GM23338 (cell line): ENCODE measurements around the gene NCR3LG1. TPM values are rescaled to one million over a fixed set of nuclear protein-coding genes. Genes with fewer than 3 reads are reported as not detected.

Source experiments
- ATAC-seq: fragments of 200-7000 bp; cut with Tn5 transposase; 3 replicates; pipeline ENCODE4 v1.9.1; 2020
- DNase-seq: peaks from one replicate; pipeline ENCODE4 v3.0.0-alpha.2; 2015; ENCODE audit warnings: low spot score
- H2AFZ ChIP-seq: fragments of 200-600 bp; sonication (generic); 2 replicates; pipeline ENCODE4 v1.8.0; 2016; ENCODE audit warnings: antibody characterized with exemption, mild to moderate bottlenecking, moderate library complexity
- H3F3A ChIP-seq: fragments of 200-600 bp; sonication (generic); replicated peaks from 2 replicates; pipeline ENCODE4 v1.8.0; 2017; ENCODE audit warnings: antibody characterized with exemption, mixed run types, low read depth
- H3K27ac ChIP-seq: fragments of 200-600 bp; sonication (generic); 2 replicates; pipeline ENCODE4 v1.6.1; 2016; ENCODE audit warnings: low read depth
- H3K27me3 ChIP-seq: fragments of 200-600 bp; sonication (generic); 2 replicates; pipeline ENCODE4 v1.8.0; 2016; ENCODE audit warnings: mild to moderate bottlenecking, mixed run types, moderate library complexity; ENCODE audit not compliant: insufficient read depth
- H3K36me3 ChIP-seq: fragments of 200-600 bp; sonication (generic); 2 replicates; pipeline ENCODE4 v1.8.0; 2016; ENCODE audit warnings: mild to moderate bottlenecking; ENCODE audit not compliant: insufficient read depth
- H3K4me1 ChIP-seq: fragments of 200-600 bp; sonication (generic); 2 replicates; pipeline ENCODE4 v1.8.0; 2016; ENCODE audit warnings: mild to moderate bottlenecking, moderate library complexity; ENCODE audit not compliant: insufficient read depth
- H3K4me2 ChIP-seq: fragments of 200-600 bp; sonication (generic); 2 replicates; pipeline ENCODE4 v1.7.1; 2017; ENCODE audit warnings: mixed run types
- H3K4me3 ChIP-seq: fragments of 200-600 bp; sonication (generic); 2 replicates; pipeline ENCODE4 v1.6.1; 2016; ENCODE audit warnings: mixed run types
- H3K79me2 ChIP-seq: fragments of 200-600 bp; sonication (generic); replicated peaks from 2 replicates; pipeline ENCODE4 v1.8.0; 2017; ENCODE audit warnings: mild to moderate bottlenecking; ENCODE audit not compliant: insufficient read depth
- H3K9me2 ChIP-seq: fragments of 200-600 bp; sonication (generic); 2 replicates; pipeline ENCODE4 v1.8.0; 2017; ENCODE audit not compliant: insufficient read depth
- H4K20me1 ChIP-seq: fragments of 200-600 bp; sonication (generic); replicated peaks from 2 replicates; pipeline ENCODE4 v1.8.0; 2017; ENCODE audit warnings: mild to moderate bottlenecking; ENCODE audit not compliant: insufficient read depth
- H3K27ac Mint-ChIP-seq: 2 replicates; pipeline ENCODE4 v1.8.0; 2020; ENCODE audit warnings: inconsistent platforms, mild to moderate bottlenecking, moderate library complexity, mixed read lengths
- H3K27me3 Mint-ChIP-seq: 3 replicates; pipeline ENCODE4 v1.8.0; 2022; ENCODE audit warnings: low read depth, mild to moderate bottlenecking, moderate library complexity, mixed read lengths, inconsistent platforms; ENCODE audit not compliant: insufficient read depth, poor library complexity
- H3K36me3 Mint-ChIP-seq: 3 replicates; pipeline ENCODE4 v1.8.0; 2021; ENCODE audit warnings: low read depth, mild to moderate bottlenecking, inconsistent platforms, moderate library complexity, mixed read lengths
- H3K4me1 Mint-ChIP-seq: 3 replicates; pipeline ENCODE4 v1.8.0; 2020; ENCODE audit warnings: mild to moderate bottlenecking, inconsistent platforms, mixed read lengths
- H3K4me3 Mint-ChIP-seq: 3 replicates; pipeline ENCODE4 v1.8.0; 2021; ENCODE audit warnings: moderate library complexity, mild to moderate bottlenecking, inconsistent platforms, mixed read lengths
- H3K9me3 Mint-ChIP-seq: 3 replicates; pipeline ENCODE4 v1.8.0; 2020; ENCODE audit warnings: moderate library complexity, mild to moderate bottlenecking, inconsistent platforms, mixed read lengths
- CREB1 ChIP-seq: fragments of 250-450 bp; sonication (Bioruptor Pico); IDR thresholded peaks from 2 replicates; pipeline ENCODE4 v1.5.0; 2020; ENCODE audit warnings: low read depth, mild to moderate bottlenecking, moderate library complexity
- EZH2 ChIP-seq: fragments of 200-600 bp; sonication (generic); IDR thresholded peaks from one replicate; pipeline ENCODE4 v1.8.0; 2017; ENCODE audit warnings: antibody characterized with exemption, mild to moderate bottlenecking, low read depth; ENCODE audit not compliant: unreplicated experiment
- EZH2phosphoT487 ChIP-seq: fragments of 200-600 bp; sonication (generic); IDR thresholded peaks from one replicate; pipeline ENCODE4 v1.8.1; 2018; ENCODE audit warnings: antibody characterized with exemption; ENCODE audit not compliant: unreplicated experiment
- JUNB ChIP-seq: IDR thresholded peaks from one replicate; pipeline ENCODE4 v1.6.1; 2016; ENCODE audit warnings: antibody characterized with exemption; ENCODE audit not compliant: unreplicated experiment
- NANOG ChIP-seq: IDR thresholded peaks from 2 replicates; pipeline ENCODE4 v1.6.1; 2016; ENCODE audit warnings: antibody characterized with exemption, borderline replicate concordance
- POLR2AphosphoS5 ChIP-seq: IDR thresholded peaks from 2 replicates; pipeline ENCODE4 v1.6.1; 2016; ENCODE audit warnings: antibody characterized with exemption, low read depth
- STAT1 ChIP-seq: IDR thresholded peaks from one replicate; pipeline ENCODE4 v1.6.1; 2016; ENCODE audit warnings: antibody characterized with exemption; ENCODE audit not compliant: unreplicated experiment
- ZNF114 ChIP-seq: fragments of 250-450 bp; sonication (Bioruptor Pico); IDR thresholded peaks from 2 replicates; pipeline ENCODE4 v1.5.0; 2020; ENCODE audit warnings: mild to moderate bottlenecking, moderate library complexity
- ZNF331 ChIP-seq: fragments of 250-450 bp; sonication (Bioruptor Pico); IDR thresholded peaks from 2 replicates; pipeline ENCODE4 v1.5.0; 2020; ENCODE audit warnings: low read depth, mild to moderate bottlenecking, moderate library complexity
- polyA plus RNA-seq: library from polyadenylated mRNA; unstranded; fragments of >200 nt; fragmentation: Nextera tagmentation; extraction: Ambion mirVana; gene quantifications from 2 replicates; pipeline ENCODE4 v1.2.1, GENCODE V29; 2016
- total RNA-seq: library from RNA; depleted of rRNA; stranded (reverse); fragments of >200 nt; shearing (Covaris generic); gene quantifications from 2 replicates; pipeline ENCODE4 v1.2.3, GENCODE V29; 2014
- TF ChIP-seq, protein P1 (sequence below), 2 experiments: fragments of 200-600 bp in 1 of 2; sonication (generic) in 1 of 2; conservative IDR thresholded peaks; 2 replicates each; pipeline versions ENCODE4 v1.5.1 to v1.6.1; 2016 to 2017; ENCODE audit warnings: antibody characterized with exemption in 2 of 2, low read depth in 2 of 2, mild to moderate bottlenecking in 2 of 2, moderate library complexity in 1 of 2
- TF ChIP-seq, protein P2 (sequence below): IDR thresholded peaks from 2 replicates; pipeline ENCODE4 v1.6.1; 2016; ENCODE audit warnings: antibody characterized with exemption
- TF ChIP-seq, protein P3 (sequence below): IDR thresholded peaks from one replicate; pipeline ENCODE4 v1.6.1; 2018; ENCODE audit warnings: antibody characterized with exemption; ENCODE audit not compliant: unreplicated experiment
- TF ChIP-seq, protein P4 (sequence below): fragments of 250-450 bp; sonication (Bioruptor Pico); IDR thresholded peaks from 2 replicates; pipeline ENCODE4 v1.5.0; 2020; ENCODE audit warnings: mild to moderate bottlenecking, moderate library complexity

The NCR3LG1 gene
- total and polyA plus RNA-seq, 2 experiments from 2014 or later = 0.15 to 1.9 TPM

DNA sequence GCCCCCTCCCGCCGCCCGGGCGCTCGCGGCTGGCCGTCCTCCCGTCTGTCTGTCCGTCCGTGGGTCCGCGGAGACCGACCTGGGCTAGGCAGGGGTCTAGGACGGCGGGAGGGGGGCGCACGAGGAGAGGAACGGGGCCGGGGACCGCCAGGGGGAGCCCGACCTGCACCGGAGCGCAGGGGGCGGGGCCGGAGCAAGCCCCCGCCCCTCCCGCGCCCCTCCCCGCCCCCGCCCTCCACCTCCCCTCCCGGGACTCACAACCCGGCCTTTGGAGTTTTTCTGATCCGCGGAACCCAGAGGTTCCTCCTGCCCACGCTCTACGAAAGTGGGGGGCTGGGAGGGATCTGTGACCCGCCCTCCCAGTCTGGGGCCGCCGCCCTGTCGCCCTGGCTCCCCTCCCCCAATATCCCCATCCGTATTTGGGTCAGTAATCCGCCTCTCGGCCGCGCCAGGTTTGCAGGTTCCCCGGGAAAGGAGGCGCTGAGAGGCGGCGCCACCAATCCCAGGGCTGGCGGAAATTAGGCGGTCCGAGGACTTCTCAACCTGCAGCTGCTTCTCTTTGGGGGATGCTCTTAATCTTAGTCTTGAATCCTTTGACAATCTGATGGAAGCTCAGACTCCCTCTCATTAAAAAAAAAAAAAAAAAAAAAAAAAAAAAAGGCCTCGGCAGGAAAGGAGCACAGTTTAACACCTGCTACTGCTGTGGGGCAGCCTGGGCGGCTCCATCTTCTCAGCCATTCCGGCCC, 37.8 kb downstream of the NCR3LG1 start:
- H3K27ac Mint-ChIP-seq = no peak overlapping the region

More for the DNA sequence above, 37.8 kb downstream of the NCR3LG1 start:
- peaks cover 7% of the 10 kb centered on the region; the same call in 1 of the 2 replicates for H3K4me1 ChIP-seq
- peaks cover 12% of the 10 kb centered on the region; the same call in 2 of the 3 replicates for H3K4me1 Mint-ChIP-seq
- H3K4me3 ChIP-seq = peak overlapping the region; percentile 70
- TF ChIP-seq ZNF331 (CRISPR knock-in tag) (no peak), STAT1 (no peak), ZNF114 (CRISPR knock-in tag) (no peak), POLR2AphosphoS5 (peak; percentile 41; the same call in 1 of the 2 replicates), EZH2phosphoT487 (no peak), CREB1 (peak; percentile 28; the same call in 1 of the 2 replicates), EZH2 (no peak), NANOG (no peak), JUNB (no peak)
- TF ChIP-seq, protein P1, sequence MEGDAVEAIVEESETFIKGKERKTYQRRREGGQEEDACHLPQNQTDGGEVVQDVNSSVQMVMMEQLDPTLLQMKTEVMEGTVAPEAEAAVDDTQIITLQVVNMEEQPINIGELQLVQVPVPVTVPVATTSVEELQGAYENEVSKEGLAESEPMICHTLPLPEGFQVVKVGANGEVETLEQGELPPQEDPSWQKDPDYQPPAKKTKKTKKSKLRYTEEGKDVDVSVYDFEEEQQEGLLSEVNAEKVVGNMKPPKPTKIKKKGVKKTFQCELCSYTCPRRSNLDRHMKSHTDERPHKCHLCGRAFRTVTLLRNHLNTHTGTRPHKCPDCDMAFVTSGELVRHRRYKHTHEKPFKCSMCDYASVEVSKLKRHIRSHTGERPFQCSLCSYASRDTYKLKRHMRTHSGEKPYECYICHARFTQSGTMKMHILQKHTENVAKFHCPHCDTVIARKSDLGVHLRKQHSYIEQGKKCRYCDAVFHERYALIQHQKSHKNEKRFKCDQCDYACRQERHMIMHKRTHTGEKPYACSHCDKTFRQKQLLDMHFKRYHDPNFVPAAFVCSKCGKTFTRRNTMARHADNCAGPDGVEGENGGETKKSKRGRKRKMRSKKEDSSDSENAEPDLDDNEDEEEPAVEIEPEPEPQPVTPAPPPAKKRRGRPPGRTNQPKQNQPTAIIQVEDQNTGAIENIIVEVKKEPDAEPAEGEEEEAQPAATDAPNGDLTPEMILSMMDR (conservative IDR thresholded peaks at IDR 0.05; ENCODE audit: low read depth in 2 of 2) = peak in 1 of 2 experiments; percentile 71; a peak in 3 of 4 replicates
- TF ChIP-seq, protein P2, sequence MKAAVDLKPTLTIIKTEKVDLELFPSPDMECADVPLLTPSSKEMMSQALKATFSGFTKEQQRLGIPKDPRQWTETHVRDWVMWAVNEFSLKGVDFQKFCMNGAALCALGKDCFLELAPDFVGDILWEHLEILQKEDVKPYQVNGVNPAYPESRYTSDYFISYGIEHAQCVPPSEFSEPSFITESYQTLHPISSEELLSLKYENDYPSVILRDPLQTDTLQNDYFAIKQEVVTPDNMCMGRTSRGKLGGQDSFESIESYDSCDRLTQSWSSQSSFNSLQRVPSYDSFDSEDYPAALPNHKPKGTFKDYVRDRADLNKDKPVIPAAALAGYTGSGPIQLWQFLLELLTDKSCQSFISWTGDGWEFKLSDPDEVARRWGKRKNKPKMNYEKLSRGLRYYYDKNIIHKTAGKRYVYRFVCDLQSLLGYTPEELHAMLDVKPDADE = no peak
- TF ChIP-seq, protein P3, sequence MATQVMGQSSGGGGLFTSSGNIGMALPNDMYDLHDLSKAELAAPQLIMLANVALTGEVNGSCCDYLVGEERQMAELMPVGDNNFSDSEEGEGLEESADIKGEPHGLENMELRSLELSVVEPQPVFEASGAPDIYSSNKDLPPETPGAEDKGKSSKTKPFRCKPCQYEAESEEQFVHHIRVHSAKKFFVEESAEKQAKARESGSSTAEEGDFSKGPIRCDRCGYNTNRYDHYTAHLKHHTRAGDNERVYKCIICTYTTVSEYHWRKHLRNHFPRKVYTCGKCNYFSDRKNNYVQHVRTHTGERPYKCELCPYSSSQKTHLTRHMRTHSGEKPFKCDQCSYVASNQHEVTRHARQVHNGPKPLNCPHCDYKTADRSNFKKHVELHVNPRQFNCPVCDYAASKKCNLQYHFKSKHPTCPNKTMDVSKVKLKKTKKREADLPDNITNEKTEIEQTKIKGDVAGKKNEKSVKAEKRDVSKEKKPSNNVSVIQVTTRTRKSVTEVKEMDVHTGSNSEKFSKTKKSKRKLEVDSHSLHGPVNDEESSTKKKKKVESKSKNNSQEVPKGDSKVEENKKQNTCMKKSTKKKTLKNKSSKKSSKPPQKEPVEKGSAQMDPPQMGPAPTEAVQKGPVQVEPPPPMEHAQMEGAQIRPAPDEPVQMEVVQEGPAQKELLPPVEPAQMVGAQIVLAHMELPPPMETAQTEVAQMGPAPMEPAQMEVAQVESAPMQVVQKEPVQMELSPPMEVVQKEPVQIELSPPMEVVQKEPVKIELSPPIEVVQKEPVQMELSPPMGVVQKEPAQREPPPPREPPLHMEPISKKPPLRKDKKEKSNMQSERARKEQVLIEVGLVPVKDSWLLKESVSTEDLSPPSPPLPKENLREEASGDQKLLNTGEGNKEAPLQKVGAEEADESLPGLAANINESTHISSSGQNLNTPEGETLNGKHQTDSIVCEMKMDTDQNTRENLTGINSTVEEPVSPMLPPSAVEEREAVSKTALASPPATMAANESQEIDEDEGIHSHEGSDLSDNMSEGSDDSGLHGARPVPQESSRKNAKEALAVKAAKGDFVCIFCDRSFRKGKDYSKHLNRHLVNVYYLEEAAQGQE = no peak
- TF ChIP-seq, protein P4, sequence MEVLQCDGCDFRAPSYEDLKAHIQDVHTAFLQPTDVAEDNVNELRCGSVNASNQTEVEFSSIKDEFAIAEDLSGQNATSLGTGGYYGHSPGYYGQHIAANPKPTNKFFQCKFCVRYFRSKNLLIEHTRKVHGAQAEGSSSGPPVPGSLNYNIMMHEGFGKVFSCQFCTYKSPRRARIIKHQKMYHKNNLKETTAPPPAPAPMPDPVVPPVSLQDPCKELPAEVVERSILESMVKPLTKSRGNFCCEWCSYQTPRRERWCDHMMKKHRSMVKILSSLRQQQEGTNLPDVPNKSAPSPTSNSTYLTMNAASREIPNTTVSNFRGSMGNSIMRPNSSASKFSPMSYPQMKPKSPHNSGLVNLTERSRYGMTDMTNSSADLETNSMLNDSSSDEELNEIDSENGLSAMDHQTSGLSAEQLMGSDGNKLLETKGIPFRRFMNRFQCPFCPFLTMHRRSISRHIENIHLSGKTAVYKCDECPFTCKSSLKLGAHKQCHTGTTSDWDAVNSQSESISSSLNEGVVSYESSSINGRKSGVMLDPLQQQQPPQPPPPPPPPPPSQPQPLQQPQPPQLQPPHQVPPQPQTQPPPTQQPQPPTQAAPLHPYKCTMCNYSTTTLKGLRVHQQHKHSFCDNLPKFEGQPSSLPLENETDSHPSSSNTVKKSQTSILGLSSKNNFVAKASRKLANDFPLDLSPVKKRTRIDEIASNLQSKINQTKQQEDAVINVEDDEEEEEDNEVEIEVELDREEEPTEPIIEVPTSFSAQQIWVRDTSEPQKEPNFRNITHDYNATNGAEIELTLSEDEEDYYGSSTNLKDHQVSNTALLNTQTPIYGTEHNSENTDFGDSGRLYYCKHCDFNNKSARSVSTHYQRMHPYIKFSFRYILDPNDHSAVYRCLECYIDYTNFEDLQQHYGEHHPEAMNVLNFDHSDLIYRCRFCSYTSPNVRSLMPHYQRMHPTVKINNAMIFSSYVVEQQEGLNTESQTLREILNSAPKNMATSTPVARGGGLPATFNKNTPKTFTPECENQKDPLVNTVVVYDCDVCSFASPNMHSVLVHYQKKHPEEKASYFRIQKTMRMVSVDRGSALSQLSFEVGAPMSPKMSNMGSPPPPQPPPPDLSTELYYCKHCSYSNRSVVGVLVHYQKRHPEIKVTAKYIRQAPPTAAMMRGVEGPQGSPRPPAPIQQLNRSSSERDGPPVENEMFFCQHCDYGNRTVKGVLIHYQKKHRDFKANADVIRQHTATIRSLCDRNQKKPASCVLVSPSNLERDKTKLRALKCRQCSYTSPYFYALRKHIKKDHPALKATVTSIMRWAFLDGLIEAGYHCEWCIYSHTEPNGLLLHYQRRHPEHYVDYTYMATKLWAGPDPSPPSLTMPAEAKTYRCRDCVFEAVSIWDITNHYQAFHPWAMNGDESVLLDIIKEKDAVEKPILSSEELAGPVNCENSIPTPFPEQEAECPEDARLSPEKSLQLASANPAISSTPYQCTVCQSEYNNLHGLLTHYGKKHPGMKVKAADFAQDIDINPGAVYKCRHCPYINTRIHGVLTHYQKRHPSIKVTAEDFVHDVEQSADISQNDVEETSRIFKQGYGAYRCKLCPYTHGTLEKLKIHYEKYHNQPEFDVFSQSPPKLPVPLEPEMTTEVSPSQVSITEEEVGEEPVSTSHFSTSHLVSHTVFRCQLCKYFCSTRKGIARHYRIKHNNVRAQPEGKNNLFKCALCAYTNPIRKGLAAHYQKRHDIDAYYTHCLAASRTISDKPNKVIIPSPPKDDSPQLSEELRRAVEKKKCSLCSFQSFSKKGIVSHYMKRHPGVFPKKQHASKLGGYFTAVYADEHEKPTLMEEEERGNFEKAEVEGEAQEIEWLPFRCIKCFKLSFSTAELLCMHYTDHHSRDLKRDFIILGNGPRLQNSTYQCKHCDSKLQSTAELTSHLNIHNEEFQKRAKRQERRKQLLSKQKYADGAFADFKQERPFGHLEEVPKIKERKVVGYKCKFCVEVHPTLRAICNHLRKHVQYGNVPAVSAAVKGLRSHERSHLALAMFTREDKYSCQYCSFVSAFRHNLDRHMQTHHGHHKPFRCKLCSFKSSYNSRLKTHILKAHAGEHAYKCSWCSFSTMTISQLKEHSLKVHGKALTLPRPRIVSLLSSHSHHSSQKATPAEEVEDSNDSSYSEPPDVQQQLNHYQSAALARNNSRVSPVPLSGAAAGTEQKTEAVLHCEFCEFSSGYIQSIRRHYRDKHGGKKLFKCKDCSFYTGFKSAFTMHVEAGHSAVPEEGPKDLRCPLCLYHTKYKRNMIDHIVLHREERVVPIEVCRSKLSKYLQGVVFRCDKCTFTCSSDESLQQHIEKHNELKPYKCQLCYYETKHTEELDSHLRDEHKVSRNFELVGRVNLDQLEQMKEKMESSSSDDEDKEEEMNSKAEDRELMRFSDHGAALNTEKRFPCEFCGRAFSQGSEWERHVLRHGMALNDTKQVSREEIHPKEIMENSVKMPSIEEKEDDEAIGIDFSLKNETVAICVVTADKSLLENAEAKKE (CRISPR knock-in tag) = no peak
- no peaks in the 10 kb centered on the region for H4K20me1 ChIP-seq
- peaks cover 21% of the 10 kb centered on the region for H3K27me3 Mint-ChIP-seq
- no peak overlapping the region for H3K27ac ChIP-seq
- H3K79me2 ChIP-seq = no peaks in the 10 kb centered on the region
- 0 out of 2 replicates have a peak, but pooled peaks cover 3% of the 10 kb centered on the region for H3K9me2 ChIP-seq
- DNase-seq (peak; percentile 95), ATAC-seq (peak; percentile 70)
- no peaks in the 10 kb centered on the region for H3F3A ChIP-seq
- H3K36me3 Mint-ChIP-seq = peaks cover 10% of the 10 kb centered on the region; the same call in 2 of the 3 replicates
- peak overlapping the region; percentile 80 for H2AFZ ChIP-seq
- no peaks in the 10 kb centered on the region for H3K36me3 ChIP-seq
- H3K4me3 Mint-ChIP-seq = peak overlapping the region; percentile 72
- H3K27me3 ChIP-seq = no peaks in the 10 kb centered on the region
- H3K9me3 Mint-ChIP-seq = no peaks in the 10 kb centered on the region
- peak overlapping the region; percentile 77 for H3K4me2 ChIP-seq
